Psoas muscle (tissue), 8 donors: ENCODE data around the gene TBR1. TPM values are rescaled to one million over a fixed set of nuclear protein-coding genes. Genes with fewer than 3 reads are reported as not detected.

Experiments used
- ATAC-seq, 4 donors: fragments of 200-7000 bp; cut with Tn5 transposase; one replicate each; pipeline ENCODE4 v1.9.1; 2020; ENCODE audit warnings: moderate library complexity in 3 of 4, mild to moderate bottlenecking in 2 of 4
- DNase-seq, 2 donors: peaks; one replicate each; pipeline ENCODE4 v3.0.0-alpha.2; 2020
- H3K27ac ChIP-seq: fragments of 200-600 bp; one replicate; pipeline ENCODE4 v1.8.0; 2022
- H3K27me3 ChIP-seq, 3 donors: fragments of 200-600 bp in 1 of 3; one replicate each; pipeline versions ENCODE4 v1.6.1 to v1.8.0; 2013 to 2022; ENCODE audit warnings: low read length in 2 of 3, mild to moderate bottlenecking in 2 of 3, moderate library complexity in 1 of 3; ENCODE audit not compliant: insufficient read depth in 3 of 3
- H3K36me3 ChIP-seq, 2 donors: fragments of 200-600 bp in 1 of 2; one replicate each; pipeline versions ENCODE4 v1.6.1 to v1.8.0; 2013 to 2022; ENCODE audit warnings: low read depth in 1 of 2, mild to moderate bottlenecking in 1 of 2, moderate library complexity in 1 of 2; ENCODE audit not compliant: insufficient read depth in 1 of 2
- H3K4me1 ChIP-seq: fragments of 200-600 bp; one replicate; pipeline ENCODE4 v1.8.0; 2022
- H3K4me3 ChIP-seq: fragments of 200-600 bp; one replicate; pipeline ENCODE4 v1.8.0; 2022; ENCODE audit warnings: mild to moderate bottlenecking
- H3K9me3 ChIP-seq: fragments of 200-600 bp; one replicate; pipeline ENCODE4 v1.8.0; 2022
- WGBS, 3 donors: extraction: QIAGEN DNeasy Blood & Tissue Kit; methylation state at CpG; one replicate each; pipeline versions ENCODE4 v1.1.6 to v1.1.7; 2013; 5-methylcytosine and 5-hydroxymethylcytosine counted together
- intact Hi-C, 2 donors: fragments of 100-400 bp; cut with DNase I; formaldehyde crosslinking; loops; one replicate each; pipeline versions ENCODE4 v1.11.0 to v1.14.2; 2022
- polyA plus RNA-seq, 3 donors: library from polyadenylated mRNA; stranded (reverse); fragments of 200-250 nt; gene quantifications; one replicate each; pipeline ENCODE4 v1.2.3, GENCODE V29; 2013
- total RNA-seq, 4 donors: library from RNA; stranded (reverse); fragmentation: NEBNext Ultra II Directional in 2 of 4; extraction: Animal tissue kit (Norgen Biotek cat#: 25700) in 2 of 4; gene quantifications; one replicate each; pipeline versions ENCODE4 v1.2.1 to v1.2.4, GENCODE V29; 2021 to 2023
- TF ChIP-seq, protein P1 (sequence below): fragments of 200-600 bp; IDR thresholded peaks from one replicate; pipeline ENCODE4 v1.8.0; 2022; ENCODE audit warnings: antibody characterized with exemption
- donor health status: healthy with polysubstance abuse.
- donor health status: DM: no; HTN: no; CAD: no; lungs with moderate emphysema.
- donor health status: Bipolar disorder and iron deficiency.
- donor health status: healthy.
- donor health status: DM: yes; HTN: yes; CAD: no.
- donor health status: DM: no; HTN: no; CAD: no.
- donor health status: DM: no; HTN: no; CAD: no.
- donor health status: DM: yes; HTN: yes; CAD: no.

Gene TBR1
- total and polyA plus RNA-seq, 7 donors, result 0.01 to 0.12 TPM; not detected in 5

GRCh38 chr2:161430386-161430785 is 14.3 kb downstream of the TBR1 start:
- Histone ChIP-seq H3K27me3 (peaks cover 13 to 64% (median 22%) of the 10 kb centered on the region in 3 donors), H3K36me3 (no peaks in the 10 kb centered on the region)

GRCh38 chr2:161432107-161432506 is 16.0 kb downstream of the TBR1 start:
- H3K4me3 ChIP-seq, result no peak overlapping the region
- WGBS, 3 donors, result 80 to 86% (median 86%) methylated on average over 3 of the region's 3 CpGs
- ATAC-seq, result no peak
- TF ChIP-seq, protein P1, sequence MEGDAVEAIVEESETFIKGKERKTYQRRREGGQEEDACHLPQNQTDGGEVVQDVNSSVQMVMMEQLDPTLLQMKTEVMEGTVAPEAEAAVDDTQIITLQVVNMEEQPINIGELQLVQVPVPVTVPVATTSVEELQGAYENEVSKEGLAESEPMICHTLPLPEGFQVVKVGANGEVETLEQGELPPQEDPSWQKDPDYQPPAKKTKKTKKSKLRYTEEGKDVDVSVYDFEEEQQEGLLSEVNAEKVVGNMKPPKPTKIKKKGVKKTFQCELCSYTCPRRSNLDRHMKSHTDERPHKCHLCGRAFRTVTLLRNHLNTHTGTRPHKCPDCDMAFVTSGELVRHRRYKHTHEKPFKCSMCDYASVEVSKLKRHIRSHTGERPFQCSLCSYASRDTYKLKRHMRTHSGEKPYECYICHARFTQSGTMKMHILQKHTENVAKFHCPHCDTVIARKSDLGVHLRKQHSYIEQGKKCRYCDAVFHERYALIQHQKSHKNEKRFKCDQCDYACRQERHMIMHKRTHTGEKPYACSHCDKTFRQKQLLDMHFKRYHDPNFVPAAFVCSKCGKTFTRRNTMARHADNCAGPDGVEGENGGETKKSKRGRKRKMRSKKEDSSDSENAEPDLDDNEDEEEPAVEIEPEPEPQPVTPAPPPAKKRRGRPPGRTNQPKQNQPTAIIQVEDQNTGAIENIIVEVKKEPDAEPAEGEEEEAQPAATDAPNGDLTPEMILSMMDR, result no peak
- H3K27ac ChIP-seq, result no peak overlapping the region
- no peak for DNase-seq
- intact Hi-C loops, result no loop called here
- H3K4me1 ChIP-seq, result no peaks in the 10 kb centered on the region
- H3K27me3 ChIP-seq, result peaks cover 12 to 57% (median 13%) of the 10 kb centered on the region in 3 donors
- peaks cover 9% of the 10 kb centered on the region for H3K9me3 ChIP-seq
- H3K36me3 ChIP-seq, result no peaks in the 10 kb centered on the region

More at GRCh38 chr2:161430386-161430785, 14.3 kb downstream of the TBR1 start:
- Histone ChIP-seq H3K27ac (no peak overlapping the region), H3K9me3 (peaks cover 4% of the 10 kb centered on the region), H3K4me3 (no peak overlapping the region), H3K4me1 (no peaks in the 10 kb centered on the region)
- intact Hi-C loops, result no loop called here
- 66 to 79% (median 71%) methylated on average over 2 of the region's 2 CpGs for WGBS, 3 donors
- ATAC-seq (no peak), DNase-seq (no peak)
- TF ChIP-seq, protein P1, result no peak

DNA sequence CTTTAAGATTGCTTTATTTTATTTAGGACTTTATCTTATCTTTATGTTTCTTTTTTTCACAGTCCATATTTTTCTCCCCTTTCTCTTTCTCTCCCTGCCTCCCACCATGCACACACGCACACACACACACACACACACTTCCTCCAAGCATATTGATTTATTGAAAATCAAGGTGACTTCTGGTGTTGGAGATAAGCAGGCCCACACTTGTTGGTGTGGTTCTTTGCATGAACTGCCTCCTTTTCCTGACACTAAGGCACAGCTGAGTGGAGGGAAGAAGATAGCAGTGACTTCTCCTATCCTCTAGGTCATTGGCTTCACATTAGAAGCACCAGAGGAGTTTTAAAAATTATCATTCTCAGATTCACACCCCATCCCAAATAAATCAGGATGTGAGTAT is 18.0 kb downstream of the TBR1 start:
- WGBS, 3 donors, result 25 to 44% (median 43%) methylated on average over 1 of the region's 1 CpG
- intact Hi-C loops, result no loop called here
- TF ChIP-seq, protein P1, result no peak
- no peak overlapping the region for H3K27ac ChIP-seq
- H3K4me1 ChIP-seq, result no peaks in the 10 kb centered on the region
- peaks cover 0 to 37% (median 9%) of the 10 kb centered on the region in 3 donors for H3K27me3 ChIP-seq
- no peak for ATAC-seq
- peaks cover 9% of the 10 kb centered on the region for H3K9me3 ChIP-seq
- H3K36me3 ChIP-seq, result no peaks in the 10 kb centered on the region
- H3K4me3 ChIP-seq, result no peak overlapping the region
- DNase-seq, result no peak

DNA sequence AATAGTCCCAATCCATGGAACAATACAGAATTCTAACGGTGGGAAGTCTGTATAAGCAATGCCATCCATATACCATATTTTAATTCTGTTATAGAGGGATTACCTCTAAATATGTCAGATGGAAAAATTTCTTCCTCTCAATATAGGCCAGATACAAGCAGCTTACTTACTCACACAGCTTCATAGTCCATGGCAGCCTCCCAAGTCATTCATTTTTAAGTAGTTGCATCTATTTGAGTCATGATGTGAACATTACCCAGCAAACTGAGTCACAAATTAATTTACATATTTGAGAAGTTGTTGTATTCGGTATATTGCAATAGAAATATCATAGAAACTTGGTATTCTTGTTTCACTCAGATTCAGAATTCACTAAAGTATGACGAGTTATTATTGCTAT is 20.3 kb downstream of the TBR1 start:
- TF ChIP-seq, protein P1, result no peak
- H3K9me3 ChIP-seq, result peaks cover 9% of the 10 kb centered on the region
- no peaks in the 10 kb centered on the region for H3K36me3 ChIP-seq
- H3K4me3 ChIP-seq, result no peak overlapping the region
- no peaks in the 10 kb centered on the region for H3K4me1 ChIP-seq
- H3K27ac ChIP-seq, result no peak overlapping the region
- 81 to 89% (median 87%) methylated on average over 3 of the region's 3 CpGs for WGBS, 3 donors
- ATAC-seq (no peak), DNase-seq (no peak)
- intact Hi-C loops, result no loop called here
- H3K27me3 ChIP-seq, result peaks cover 0 to 25% (median 5%) of the 10 kb centered on the region in 3 donors

- no peak overlapping the region for H3K4me3 ChIP-seq
- DNase-seq (no peak), ATAC-seq (no peak)
- WGBS, 3 donors, result 45 to 54% (median 48%) methylated on average over 2 of the region's 2 CpGs
- H3K9me3 ChIP-seq, result peaks cover 9% of the 10 kb centered on the region
- H3K36me3 ChIP-seq, result no peaks in the 10 kb centered on the region
- intact Hi-C loops, result no loop called here
- peaks cover 0 to 10% (median 2%) of the 10 kb centered on the region in 3 donors for H3K27me3 ChIP-seq
- TF ChIP-seq, protein P1, result no peak
- H3K4me1 ChIP-seq, result no peaks in the 10 kb centered on the region
- H3K27ac ChIP-seq, result no peak overlapping the region
These were observed 22.5 kb downstream of the TBR1 start for GRCh38 chr2:161438598-161438997.
